SH-SY5Y (cell line): ENCODE results near the gene SPATA4.

Experiments
- GATA2 ChIP-seq: IDR thresholded peaks from 2 replicates; pipeline ENCODE4 v1.6.1; 2011; ENCODE audit warnings: mild to moderate bottlenecking, low read depth, low read length
- GATA3 ChIP-seq: IDR thresholded peaks from 2 replicates; pipeline ENCODE4 v1.6.1; 2011; ENCODE audit warnings: low read depth, mild to moderate bottlenecking, low read length, moderate library complexity

GRCh38 chr4:176150356-176150682 is 45.1 kb downstream of the SPATA4 start:
- TF ChIP-seq GATA3 (no peak), GATA2 (no peak)
